Astrocyte (in vitro differentiated cells and primary cell): ENCODE results near the gene PNMT. TPM values are rescaled to one million over a fixed set of nuclear protein-coding genes. Genes with fewer than 3 reads are reported as not detected.

Experiments
- DNase-seq: peaks from one replicate; pipeline ENCODE4 v3.0.0-alpha.2; 2010; ENCODE audit warnings: low read depth
- FAIRE-seq: peaks from 2 replicates; lab custom pipeline; 2011; peaks lifted over from hg19 to GRCh38; lab: Jason Lieb, UNC
- H2AFZ ChIP-seq: 2 replicates; pipeline ENCODE4 v1.6.0; 2012; ENCODE audit warnings: low read depth, low read length, inconsistent platforms
- H3K27ac ChIP-seq: 2 replicates; pipeline ENCODE4 v1.5.1; 2011; ENCODE audit warnings: low read depth, low read length, inconsistent platforms
- H3K27me3 ChIP-seq: 2 replicates; pipeline ENCODE4 v1.6.0; 2011; ENCODE audit warnings: low read length, inconsistent platforms; ENCODE audit not compliant: insufficient read depth
- H3K36me3 ChIP-seq: 2 replicates; pipeline ENCODE4 v1.5.1; 2011; ENCODE audit warnings: low read length, inconsistent platforms; ENCODE audit not compliant: insufficient read depth
- H3K4me1 ChIP-seq: 2 replicates; pipeline ENCODE4 v1.5.1; 2011; ENCODE audit warnings: low read length, inconsistent platforms; ENCODE audit not compliant: insufficient read depth
- H3K4me2 ChIP-seq: 2 replicates; pipeline ENCODE4 v1.6.0; 2012; ENCODE audit warnings: low read length, inconsistent platforms
- H3K4me3 ChIP-seq: 2 replicates; pipeline ENCODE4 v1.5.1; 2011; ENCODE audit warnings: low read depth, mild to moderate bottlenecking, low read length, inconsistent platforms; ENCODE audit not compliant: insufficient read depth
- H3K79me2 ChIP-seq: 2 replicates; pipeline ENCODE4 v1.6.0; 2012; ENCODE audit warnings: mild to moderate bottlenecking, low read length, inconsistent platforms; ENCODE audit not compliant: insufficient read depth
- H3K9ac ChIP-seq: 2 replicates; pipeline ENCODE4 v1.6.0; 2012; ENCODE audit warnings: mild to moderate bottlenecking, low read length, inconsistent platforms
- H3K9me3 ChIP-seq: 2 replicates; pipeline ENCODE4 v1.5.1; 2012; ENCODE audit warnings: low read depth, mild to moderate bottlenecking, low read length, inconsistent platforms; ENCODE audit not compliant: insufficient read depth
- H4K20me1 ChIP-seq: 2 replicates; pipeline ENCODE4 v1.6.0; 2012; ENCODE audit warnings: low read length, inconsistent platforms; ENCODE audit not compliant: insufficient read depth
- H3K27ac Mint-ChIP-seq: one replicate; pipeline ENCODE4 v1.8.0; 2021; ENCODE audit warnings: mild to moderate bottlenecking, mixed read lengths; ENCODE audit not compliant: unreplicated experiment
- H3K27me3 Mint-ChIP-seq: one replicate; pipeline ENCODE4 v1.8.0; 2021; ENCODE audit warnings: low read depth, mixed read lengths; ENCODE audit not compliant: unreplicated experiment
- H3K36me3 Mint-ChIP-seq: one replicate; pipeline ENCODE4 v1.8.0; 2021; ENCODE audit warnings: low read depth, mixed read lengths; ENCODE audit not compliant: unreplicated experiment
- H3K4me1 Mint-ChIP-seq: one replicate; pipeline ENCODE4 v1.8.0; 2021; ENCODE audit warnings: low read depth, mixed read lengths; ENCODE audit not compliant: unreplicated experiment
- H3K4me3 Mint-ChIP-seq: one replicate; pipeline ENCODE4 v1.8.0; 2021; ENCODE audit warnings: mild to moderate bottlenecking, moderate library complexity, mixed read lengths; ENCODE audit not compliant: unreplicated experiment
- H3K9me3 Mint-ChIP-seq: one replicate; pipeline ENCODE4 v1.8.0; 2021; ENCODE audit warnings: mild to moderate bottlenecking, mixed read lengths; ENCODE audit not compliant: unreplicated experiment
- EZH2 ChIP-seq: IDR thresholded peaks from 2 replicates; pipeline ENCODE4 v1.6.1; 2012; ENCODE audit warnings: mild to moderate bottlenecking, low read length, inconsistent platforms; ENCODE audit not compliant: insufficient read depth
- total RNA-seq: library from RNA; stranded (reverse); gene quantifications from 2 replicates; pipeline ENCODE4 v1.2.1, GENCODE V29; 2021
- TF ChIP-seq, protein P1 (sequence below): IDR thresholded peaks from 2 replicates; pipeline ENCODE4 v1.5.1; 2011; ENCODE audit warnings: low read depth, mild to moderate bottlenecking, inconsistent platforms, low read length, moderate library complexity; ENCODE audit not compliant: insufficient read depth

The PNMT gene
- total RNA-seq, 1 donor from 2014 or later = 0.59 TPM

DNA sequence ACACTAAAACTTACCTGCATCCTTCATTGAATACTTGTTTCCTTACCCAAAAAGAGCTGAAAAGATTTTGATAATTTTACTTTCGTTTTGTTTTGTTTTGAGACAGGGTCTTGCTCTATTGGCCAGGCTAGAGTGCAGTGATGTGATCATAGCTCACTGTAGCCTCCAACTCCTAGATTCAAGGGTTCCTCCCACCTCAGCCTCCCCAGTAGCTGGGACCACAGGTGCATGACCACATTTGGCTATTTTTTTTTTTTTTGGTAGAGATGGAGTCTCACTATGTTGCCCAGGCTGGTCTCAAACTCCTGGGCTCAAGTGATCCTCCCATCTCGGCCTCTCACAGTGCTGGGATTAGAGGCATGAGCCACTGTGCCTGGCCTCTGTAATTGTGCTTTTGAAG, 13.1 kb upstream of the PNMT start:
- TF ChIP-seq, protein P1, sequence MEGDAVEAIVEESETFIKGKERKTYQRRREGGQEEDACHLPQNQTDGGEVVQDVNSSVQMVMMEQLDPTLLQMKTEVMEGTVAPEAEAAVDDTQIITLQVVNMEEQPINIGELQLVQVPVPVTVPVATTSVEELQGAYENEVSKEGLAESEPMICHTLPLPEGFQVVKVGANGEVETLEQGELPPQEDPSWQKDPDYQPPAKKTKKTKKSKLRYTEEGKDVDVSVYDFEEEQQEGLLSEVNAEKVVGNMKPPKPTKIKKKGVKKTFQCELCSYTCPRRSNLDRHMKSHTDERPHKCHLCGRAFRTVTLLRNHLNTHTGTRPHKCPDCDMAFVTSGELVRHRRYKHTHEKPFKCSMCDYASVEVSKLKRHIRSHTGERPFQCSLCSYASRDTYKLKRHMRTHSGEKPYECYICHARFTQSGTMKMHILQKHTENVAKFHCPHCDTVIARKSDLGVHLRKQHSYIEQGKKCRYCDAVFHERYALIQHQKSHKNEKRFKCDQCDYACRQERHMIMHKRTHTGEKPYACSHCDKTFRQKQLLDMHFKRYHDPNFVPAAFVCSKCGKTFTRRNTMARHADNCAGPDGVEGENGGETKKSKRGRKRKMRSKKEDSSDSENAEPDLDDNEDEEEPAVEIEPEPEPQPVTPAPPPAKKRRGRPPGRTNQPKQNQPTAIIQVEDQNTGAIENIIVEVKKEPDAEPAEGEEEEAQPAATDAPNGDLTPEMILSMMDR = no peak
- no peak for TF ChIP-seq EZH2
- H3K9me3 ChIP-seq = no peaks in the 10 kb centered on the region
- no peak overlapping the region for H3K27ac ChIP-seq
- no peaks in the 10 kb centered on the region for H3K27me3 ChIP-seq
- Mint-ChIP-seq H3K4me3 (no peak overlapping the region), H3K27ac (no peak overlapping the region), H3K4me1 (peaks cover 18% of the 10 kb centered on the region), H3K9me3 (no peaks in the 10 kb centered on the region), H3K36me3 (peaks cover 15% of the 10 kb centered on the region), H3K27me3 (peaks cover 2% of the 10 kb centered on the region)
- peaks cover 9% of the 10 kb centered on the region for H3K79me2 ChIP-seq
- no peak overlapping the region for H3K4me2 ChIP-seq
- DNase-seq (no peak), FAIRE-seq (no peak)
- H4K20me1 ChIP-seq = peaks cover 57% of the 10 kb centered on the region
- no peak overlapping the region for H3K9ac ChIP-seq
- H3K4me3 ChIP-seq = no peak overlapping the region
- H3K4me1 ChIP-seq = no peaks in the 10 kb centered on the region
- no peaks in the 10 kb centered on the region for H3K36me3 ChIP-seq
- H2AFZ ChIP-seq = no peak overlapping the region

DNA sequence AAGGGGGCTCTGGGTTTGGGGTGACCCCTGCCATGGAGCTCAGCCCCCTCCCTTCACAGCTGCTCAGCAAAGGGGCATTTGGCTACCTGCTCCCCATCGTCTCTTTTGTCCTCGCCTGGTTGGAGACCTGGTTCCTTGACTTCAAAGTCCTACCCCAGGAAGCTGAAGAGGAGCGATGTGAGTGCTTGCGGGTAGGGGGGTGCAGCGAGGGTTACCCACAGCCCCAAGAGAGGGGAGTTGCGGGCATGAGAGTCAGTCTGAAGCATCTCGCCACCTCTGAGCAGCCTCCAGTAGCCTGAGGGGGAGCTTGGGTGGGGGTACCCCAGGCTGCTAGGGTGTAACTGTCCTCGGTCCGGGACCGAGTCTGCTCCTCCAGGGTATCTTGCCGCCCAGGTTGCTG, 9.9 kb upstream of the PNMT start:
- no peak for DNase-seq
- H4K20me1 ChIP-seq = peaks cover 38% of the 10 kb centered on the region
- H3K4me3 ChIP-seq = no peak overlapping the region
- peaks cover 7% of the 10 kb centered on the region for H3K4me1 Mint-ChIP-seq
- H3K27me3 Mint-ChIP-seq = peaks cover 2% of the 10 kb centered on the region
- H3K4me1 ChIP-seq = no peaks in the 10 kb centered on the region
- peaks cover 18% of the 10 kb centered on the region for H3K36me3 Mint-ChIP-seq
- H3K36me3 ChIP-seq = no peaks in the 10 kb centered on the region
- TF ChIP-seq EZH2 = no peak
- TF ChIP-seq, protein P1 = no peak
- H3K27ac Mint-ChIP-seq = no peak overlapping the region
- no peaks in the 10 kb centered on the region for H3K9me3 ChIP-seq
- no peaks in the 10 kb centered on the region for H3K9me3 Mint-ChIP-seq
- no peaks in the 10 kb centered on the region for H3K27me3 ChIP-seq
- no peak overlapping the region for H3K27ac ChIP-seq
- no peaks in the 10 kb centered on the region for H3K79me2 ChIP-seq
- no peak overlapping the region for H2AFZ ChIP-seq
- no peak overlapping the region for H3K4me3 Mint-ChIP-seq
- no peak for FAIRE-seq
- no peak overlapping the region for H3K9ac ChIP-seq
- H3K4me2 ChIP-seq = no peak overlapping the region

DNA sequence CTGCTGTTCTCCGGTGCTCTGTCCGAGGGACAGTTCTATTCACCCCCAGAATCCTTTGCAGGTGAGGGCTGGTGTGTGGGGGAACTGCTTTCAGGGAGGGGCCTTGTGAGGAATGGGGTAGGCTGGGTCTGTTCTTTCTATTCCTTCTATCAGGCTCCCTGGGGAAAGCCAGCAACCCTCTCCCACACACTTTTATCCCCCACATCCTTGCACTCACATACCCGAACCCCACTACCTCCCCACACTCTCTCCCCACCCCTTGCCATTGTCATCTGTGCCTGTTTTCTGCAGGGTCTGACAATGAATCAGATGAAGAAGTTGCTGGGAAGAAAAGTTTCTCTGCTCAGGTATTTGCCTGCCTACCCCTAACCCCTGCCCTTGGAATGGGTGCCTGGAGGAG, 9.5 kb upstream of the PNMT start:
- TF ChIP-seq EZH2 = no peak
- TF ChIP-seq, protein P1 = no peak
- DNase-seq = no peak
- no peaks in the 10 kb centered on the region for H3K36me3 ChIP-seq

More for the DNA sequence above, 9.5 kb upstream of the PNMT start:
- H3K4me1 ChIP-seq = no peaks in the 10 kb centered on the region
- FAIRE-seq = no peak
- no peak overlapping the region for H3K4me3 ChIP-seq
- Mint-ChIP-seq H3K4me3 (no peak overlapping the region), H3K27me3 (peaks cover 2% of the 10 kb centered on the region), H3K27ac (no peak overlapping the region), H3K4me1 (peaks cover 4% of the 10 kb centered on the region), H3K36me3 (peaks cover 18% of the 10 kb centered on the region), H3K9me3 (no peaks in the 10 kb centered on the region)
- H3K4me2 ChIP-seq = no peak overlapping the region
- no peaks in the 10 kb centered on the region for H3K79me2 ChIP-seq
- no peaks in the 10 kb centered on the region for H3K27me3 ChIP-seq
- peaks cover 36% of the 10 kb centered on the region for H4K20me1 ChIP-seq
- no peak overlapping the region for H3K27ac ChIP-seq
- no peak overlapping the region for H3K9ac ChIP-seq
- H3K9me3 ChIP-seq = no peaks in the 10 kb centered on the region
- H2AFZ ChIP-seq = no peak overlapping the region
